Panc1 (cell line): ENCODE measurements around the gene SMYD4. TPM values are rescaled to one million over a fixed set of nuclear protein-coding genes. Genes with fewer than 3 reads are reported as not detected.

ENCODE experiments used
- ATAC-seq: fragments of 200-7000 bp; cut with Tn5 transposase; 2 replicates; pipeline ENCODE4 v1.9.1; 2020; ENCODE audit warnings: mild to moderate bottlenecking, moderate library complexity
- BruUV-seq: library from RNA; stranded (reverse); fragments of 400-500 nt; replicated peaks from 2 replicates; lab custom pipeline; 2021; lab: Mats Ljungman, UMichigan
- CTCF ChIA-PET: fragments of 300-600 bp; sonication (Branson Sonifier 250); formaldehyde crosslinking; loops from one replicate; lab custom pipeline; 2022; ENCODE audit warnings: antibody characterized with exemption; lab: Charles Lee
- POLR2A ChIA-PET: fragments of 300-600 bp; sonication (Branson Sonifier 250); formaldehyde crosslinking; loops from one replicate; lab custom pipeline; 2022; ENCODE audit warnings: antibody characterized with exemption; lab: Charles Lee
- DNase-seq: peaks from one replicate; pipeline ENCODE4 v3.0.0-alpha.2; 2010; ENCODE audit warnings: low read depth, low spot score
- H3K27ac ChIP-seq: 2 replicates; pipeline ENCODE4 v1.5.1; 2011; ENCODE audit warnings: mild to moderate bottlenecking, low read length, inconsistent platforms
- H3K27me3 ChIP-seq: fragments of 200-500 bp; sonication (Bioruptor generic); 2 replicates; pipeline ENCODE4 v1.6.0; 2014; ENCODE audit warnings: low read length, inconsistent platforms; ENCODE audit not compliant: control insufficient read depth, insufficient read depth
- H3K36me3 ChIP-seq: fragments of 200-500 bp; sonication (Bioruptor generic); 2 replicates; pipeline ENCODE4 v1.5.1; 2014; ENCODE audit warnings: inconsistent platforms, mild to moderate bottlenecking, low read length, moderate library complexity; ENCODE audit not compliant: control insufficient read depth, insufficient read depth
- H3K4me1 ChIP-seq: 2 replicates; pipeline ENCODE4 v1.5.1; 2011; ENCODE audit warnings: inconsistent platforms, mild to moderate bottlenecking, low read length, moderate library complexity; ENCODE audit not compliant: control insufficient read depth, insufficient read depth
- H3K4me3 ChIP-seq, 2 experiments: 2 replicates each; pipeline ENCODE4 v1.5.1; 2011 to 2012; ENCODE audit warnings: low read depth in 2 of 2, low read length in 2 of 2, mild to moderate bottlenecking in 2 of 2, inconsistent platforms in 1 of 2, moderate library complexity in 1 of 2
- H3K9me3 ChIP-seq: fragments of 200-500 bp; sonication (Bioruptor generic); 2 replicates; pipeline ENCODE4 v1.5.1; 2014; ENCODE audit warnings: low read depth, mild to moderate bottlenecking, inconsistent platforms, low read length, moderate library complexity; ENCODE audit not compliant: control insufficient read depth, insufficient read depth
- POLR2AphosphoS5 ChIP-seq: IDR thresholded peaks from 2 replicates; pipeline ENCODE4 v1.6.1; 2012; ENCODE audit warnings: mild to moderate bottlenecking, low read depth, low read length, moderate library complexity
- SIN3A ChIP-seq: IDR thresholded peaks from 2 replicates; pipeline ENCODE4 v1.6.1; 2012; ENCODE audit warnings: low read depth, mild to moderate bottlenecking, low read length, moderate library complexity, borderline replicate concordance; ENCODE audit not compliant: insufficient read depth
- TCF7L2 ChIP-seq: IDR thresholded peaks from 2 replicates; pipeline ENCODE4 v1.6.1; 2011; ENCODE audit warnings: mild to moderate bottlenecking, low read depth, low read length, inconsistent platforms
- in situ Hi-C: cut with HindIII; loops from 2 replicates; pipeline ENCODE4 v1.10.0; 2016; ENCODE audit warnings: low sequenced_read_pairs, low pct_unique_long_range_greater_than_20kb
- intact Hi-C: fragments of 100-400 bp; cut with micrococcal nuclease; formaldehyde crosslinking; loops from one replicate; pipeline ENCODE4 v1.10.0; 2022; ENCODE audit not compliant: unreplicated experiment
- total RNA-seq: library from RNA; stranded (reverse); gene quantifications from one replicate; pipeline ENCODE4 v1.2.1, GENCODE V29; 2021; ENCODE audit not compliant: unreplicated experiment
- TF ChIP-seq, protein P1 (sequence below), 2 experiments: IDR thresholded peaks; 2 replicates each; pipeline ENCODE4 v1.6.1; 2011 to 2012; ENCODE audit warnings: low read depth in 2 of 2, control low read depth in 1 of 2, low read length in 1 of 2, mild to moderate bottlenecking in 1 of 2, moderate library complexity in 1 of 2; ENCODE audit not compliant: insufficient read depth in 1 of 2
- TF ChIP-seq, protein P2 (sequence below): fragments of 450-650 bp; IDR thresholded peaks from 2 replicates; pipeline ENCODE4 v1.5.1; 2017; ENCODE audit warnings: mild to moderate bottlenecking

SMYD4 gene
- total RNA-seq, 1 experiment from 2014 or later = 17.1 TPM

DNA sequence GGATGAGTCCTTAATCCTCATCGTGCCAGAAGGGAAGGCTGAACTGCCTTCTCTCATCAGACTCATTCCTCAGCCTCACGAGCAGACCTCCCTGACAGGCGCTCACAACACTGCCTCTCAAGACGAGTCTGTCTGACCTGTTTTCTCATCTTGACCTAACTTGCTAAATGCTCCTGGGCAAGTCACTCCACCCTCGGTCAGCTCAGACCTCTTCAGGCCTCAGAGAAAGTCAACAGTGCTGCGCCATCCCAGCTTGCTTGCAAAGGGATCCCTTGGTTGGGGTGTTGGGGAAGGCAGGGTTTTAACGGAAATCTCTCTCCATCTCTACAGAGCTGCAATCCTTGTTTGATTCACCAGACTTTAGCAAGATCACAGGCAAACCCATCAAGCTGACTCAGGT lies 52.8 kb downstream of the SMYD4 start:
- ChIA-PET POLR2A (no interaction called here), CTCF (no interaction called here)
- Histone ChIP-seq H3K9me3 (no peaks in the 10 kb centered on the region), H3K27me3 (no peaks in the 10 kb centered on the region), H3K4me3 (no peak overlapping the region), H3K36me3 (no peaks in the 10 kb centered on the region), H3K27ac (no peak overlapping the region), H3K4me1 (peaks cover 3% of the 10 kb centered on the region; the same call in 1 of the 2 replicates)
- DNase-seq (no peak), ATAC-seq (no peak)
- in situ Hi-C loops = no loop called here
- intact Hi-C loops = no loop called here
- no TSS peak for BruUV-seq
- TF ChIP-seq SIN3A = no peak
- TF ChIP-seq POLR2AphosphoS5 = no peak
- TF ChIP-seq, protein P1, sequence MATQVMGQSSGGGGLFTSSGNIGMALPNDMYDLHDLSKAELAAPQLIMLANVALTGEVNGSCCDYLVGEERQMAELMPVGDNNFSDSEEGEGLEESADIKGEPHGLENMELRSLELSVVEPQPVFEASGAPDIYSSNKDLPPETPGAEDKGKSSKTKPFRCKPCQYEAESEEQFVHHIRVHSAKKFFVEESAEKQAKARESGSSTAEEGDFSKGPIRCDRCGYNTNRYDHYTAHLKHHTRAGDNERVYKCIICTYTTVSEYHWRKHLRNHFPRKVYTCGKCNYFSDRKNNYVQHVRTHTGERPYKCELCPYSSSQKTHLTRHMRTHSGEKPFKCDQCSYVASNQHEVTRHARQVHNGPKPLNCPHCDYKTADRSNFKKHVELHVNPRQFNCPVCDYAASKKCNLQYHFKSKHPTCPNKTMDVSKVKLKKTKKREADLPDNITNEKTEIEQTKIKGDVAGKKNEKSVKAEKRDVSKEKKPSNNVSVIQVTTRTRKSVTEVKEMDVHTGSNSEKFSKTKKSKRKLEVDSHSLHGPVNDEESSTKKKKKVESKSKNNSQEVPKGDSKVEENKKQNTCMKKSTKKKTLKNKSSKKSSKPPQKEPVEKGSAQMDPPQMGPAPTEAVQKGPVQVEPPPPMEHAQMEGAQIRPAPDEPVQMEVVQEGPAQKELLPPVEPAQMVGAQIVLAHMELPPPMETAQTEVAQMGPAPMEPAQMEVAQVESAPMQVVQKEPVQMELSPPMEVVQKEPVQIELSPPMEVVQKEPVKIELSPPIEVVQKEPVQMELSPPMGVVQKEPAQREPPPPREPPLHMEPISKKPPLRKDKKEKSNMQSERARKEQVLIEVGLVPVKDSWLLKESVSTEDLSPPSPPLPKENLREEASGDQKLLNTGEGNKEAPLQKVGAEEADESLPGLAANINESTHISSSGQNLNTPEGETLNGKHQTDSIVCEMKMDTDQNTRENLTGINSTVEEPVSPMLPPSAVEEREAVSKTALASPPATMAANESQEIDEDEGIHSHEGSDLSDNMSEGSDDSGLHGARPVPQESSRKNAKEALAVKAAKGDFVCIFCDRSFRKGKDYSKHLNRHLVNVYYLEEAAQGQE (IDR thresholded peaks at IDR 0.05; ENCODE audit: insufficient read depth in 1 of 2, low read depth in 2 of 2, low read length in 1 of 2) = no peak
- TF ChIP-seq TCF7L2 = no peak
- TF ChIP-seq, protein P2, sequence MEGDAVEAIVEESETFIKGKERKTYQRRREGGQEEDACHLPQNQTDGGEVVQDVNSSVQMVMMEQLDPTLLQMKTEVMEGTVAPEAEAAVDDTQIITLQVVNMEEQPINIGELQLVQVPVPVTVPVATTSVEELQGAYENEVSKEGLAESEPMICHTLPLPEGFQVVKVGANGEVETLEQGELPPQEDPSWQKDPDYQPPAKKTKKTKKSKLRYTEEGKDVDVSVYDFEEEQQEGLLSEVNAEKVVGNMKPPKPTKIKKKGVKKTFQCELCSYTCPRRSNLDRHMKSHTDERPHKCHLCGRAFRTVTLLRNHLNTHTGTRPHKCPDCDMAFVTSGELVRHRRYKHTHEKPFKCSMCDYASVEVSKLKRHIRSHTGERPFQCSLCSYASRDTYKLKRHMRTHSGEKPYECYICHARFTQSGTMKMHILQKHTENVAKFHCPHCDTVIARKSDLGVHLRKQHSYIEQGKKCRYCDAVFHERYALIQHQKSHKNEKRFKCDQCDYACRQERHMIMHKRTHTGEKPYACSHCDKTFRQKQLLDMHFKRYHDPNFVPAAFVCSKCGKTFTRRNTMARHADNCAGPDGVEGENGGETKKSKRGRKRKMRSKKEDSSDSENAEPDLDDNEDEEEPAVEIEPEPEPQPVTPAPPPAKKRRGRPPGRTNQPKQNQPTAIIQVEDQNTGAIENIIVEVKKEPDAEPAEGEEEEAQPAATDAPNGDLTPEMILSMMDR = no peak

DNA sequence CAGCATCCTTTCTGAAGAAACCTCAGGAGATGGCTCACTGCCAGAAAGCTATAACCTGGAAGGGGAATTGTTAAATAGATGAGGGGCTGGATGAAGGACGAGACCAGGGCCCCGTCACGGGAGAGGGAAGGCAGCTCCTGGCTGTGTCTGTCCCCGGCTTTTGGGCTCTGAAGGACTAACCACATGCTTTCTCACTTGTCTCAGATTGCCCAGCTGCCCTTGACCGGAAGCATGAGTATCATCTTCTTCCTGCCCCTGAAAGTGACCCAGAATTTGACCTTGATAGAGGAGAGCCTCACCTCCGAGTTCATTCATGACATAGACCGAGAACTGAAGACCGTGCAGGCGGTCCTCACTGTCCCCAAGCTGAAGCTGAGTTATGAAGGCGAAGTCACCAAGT lies 53.4 kb downstream of the SMYD4 start:
- H3K4me3 ChIP-seq = no peak overlapping the region
- ATAC-seq (no peak), DNase-seq (no peak)
- H3K9me3 ChIP-seq = no peaks in the 10 kb centered on the region
- BruUV-seq = no TSS peak
- in situ Hi-C loops = no loop called here
- H3K27me3 ChIP-seq = no peaks in the 10 kb centered on the region
- peaks cover 3% of the 10 kb centered on the region; the same call in 1 of the 2 replicates for H3K4me1 ChIP-seq
- no peak overlapping the region for H3K27ac ChIP-seq
- no peaks in the 10 kb centered on the region for H3K36me3 ChIP-seq
- POLR2A ChIA-PET = interaction anchor here (0.5 kb wide), 1 partner anchor 58 kb away, joined by 4 read pairs; no protein-coding TSS in a partner anchor
- intact Hi-C loops = no loop called here
- TF ChIP-seq, protein P2 = no peak
- no peak for TF ChIP-seq POLR2AphosphoS5
- TF ChIP-seq SIN3A = no peak
- TF ChIP-seq, protein P1 (IDR thresholded peaks at IDR 0.05; ENCODE audit: insufficient read depth in 1 of 2, low read depth in 2 of 2, low read length in 1 of 2) = no peak
- no peak for TF ChIP-seq TCF7L2
- CTCF ChIA-PET = no interaction called here
